Epithelial cell of esophagus (primary cell): ENCODE results near the gene TFR2.

Experiments used
- DNase-seq: peaks from one replicate; pipeline ENCODE4 v3.0.0; 2010; ENCODE audit warnings: low read depth
- H3K4me3 ChIP-seq: 2 replicates; pipeline ENCODE4 v1.5.1; 2011; ENCODE audit warnings: mild to moderate bottlenecking, low read length, control low read depth
- CTCF ChIP-seq: IDR thresholded peaks from 2 replicates; pipeline ENCODE4 v1.5.1; 2011; ENCODE audit warnings: low read depth, mild to moderate bottlenecking, low read length, control low read depth, inconsistent platforms; ENCODE audit not compliant: insufficient read depth; ENCODE audit errors: missing control alignments

The TFR2 gene

GRCh38 chr7:100641463-100641859 lies at the start of gene TFR2:
Gene TFR2 (minus strand): TSS chr7:100641552. CDS start chr7:100641509, 43 bp downstream.
- TF ChIP-seq CTCF, result no peak
- H3K4me3 ChIP-seq, result no peak within 1 kb of the TSS
- no peak for DNase-seq

- no peak overlapping the region for H3K4me3 ChIP-seq
- no peak for DNase-seq
- peak; percentile 6 for TF ChIP-seq CTCF
These were observed 48.1 kb upstream of the TFR2 start for GRCh38 chr7:100689230-100690135.

GRCh38 chr7:100688326-100688860 lies 47.0 kb upstream of the TFR2 start:
- no peak for TF ChIP-seq CTCF
- DNase-seq, result no peak
- H3K4me3 ChIP-seq, result no peak overlapping the region

GRCh38 chr7:100687751-100688300 lies 46.5 kb upstream of the TFR2 start:
- no peak for DNase-seq
- TF ChIP-seq CTCF, result no peak
- H3K4me3 ChIP-seq, result no peak overlapping the region

GRCh38 chr7:100687261-100687660 lies 45.9 kb upstream of the TFR2 start:
- TF ChIP-seq CTCF, result no peak
- no peak for DNase-seq
- H3K4me3 ChIP-seq, result no peak overlapping the region

GRCh38 chr7:100686822-100687211 lies 45.5 kb upstream of the TFR2 start:
- H3K4me3 ChIP-seq, result no peak overlapping the region
- DNase-seq, result no peak
- no peak for TF ChIP-seq CTCF
